GM21367 (cell line): Measurements from ENCODE around the gene MAOB.
"Not testable (repeated sequence)": the region's sequence is repeated elsewhere in the genome, so short reads cannot be mapped to it uniquely, and the experiment has no call there.

Experiments used
- ATAC-seq: cut with Tn5 transposase; IDR thresholded peaks from one replicate; pipeline ENCODE4 v1.9.1; 2021; ENCODE audit not compliant: unreplicated experiment

The MAOB gene

DNA sequence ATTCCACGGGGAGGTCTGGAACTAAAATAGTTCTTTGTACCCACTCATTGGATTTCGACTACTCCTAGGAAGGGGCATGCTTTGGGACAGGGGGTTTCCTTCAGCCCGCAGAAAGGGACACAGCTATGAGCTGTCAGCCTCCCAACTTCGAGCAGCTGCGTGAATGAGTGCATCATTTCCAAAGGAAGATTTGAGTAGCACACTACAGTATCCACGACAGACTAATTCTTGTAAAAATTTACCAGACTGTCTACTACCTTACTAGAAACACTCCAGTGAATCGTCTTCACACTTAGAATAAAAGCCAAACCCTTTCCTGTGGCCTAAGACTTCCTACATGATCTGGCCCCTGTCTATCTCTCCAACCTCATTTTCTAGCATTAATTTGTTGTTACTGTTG lies 124.2 kb downstream of the MAOB start:
- no peak for ATAC-seq

- no peak for ATAC-seq
Measured at GRCh38 chrX:43756076-43756475, 126.2 kb downstream of the MAOB start.

DNA sequence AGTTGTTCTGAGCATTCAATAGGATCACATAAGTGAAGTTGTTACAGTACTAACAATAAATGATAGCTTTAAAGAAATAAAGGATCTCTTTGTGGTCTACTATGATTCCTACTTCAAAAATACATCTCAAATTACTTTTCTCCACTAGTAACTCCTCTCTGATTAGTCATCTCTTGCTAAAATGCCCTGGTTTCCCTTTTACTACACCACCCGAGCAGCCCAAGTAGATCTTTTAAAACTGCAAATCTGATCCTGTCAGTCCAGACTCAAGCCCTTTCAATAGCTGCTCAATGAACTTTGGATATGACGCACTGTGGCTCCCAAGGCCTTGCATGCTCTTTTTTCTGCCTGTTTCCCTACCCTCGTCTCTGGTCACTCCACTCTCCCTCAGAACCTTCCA lies 128.6 kb downstream of the MAOB start:
- ATAC-seq = no peak

GRCh38 chrX:43750248-43750676 lies 132.0 kb downstream of the MAOB start:
- peak; percentile 64 for ATAC-seq

- ATAC-seq = no peak
Measured at GRCh38 chrX:43747476-43747875, 134.8 kb downstream of the MAOB start.

DNA sequence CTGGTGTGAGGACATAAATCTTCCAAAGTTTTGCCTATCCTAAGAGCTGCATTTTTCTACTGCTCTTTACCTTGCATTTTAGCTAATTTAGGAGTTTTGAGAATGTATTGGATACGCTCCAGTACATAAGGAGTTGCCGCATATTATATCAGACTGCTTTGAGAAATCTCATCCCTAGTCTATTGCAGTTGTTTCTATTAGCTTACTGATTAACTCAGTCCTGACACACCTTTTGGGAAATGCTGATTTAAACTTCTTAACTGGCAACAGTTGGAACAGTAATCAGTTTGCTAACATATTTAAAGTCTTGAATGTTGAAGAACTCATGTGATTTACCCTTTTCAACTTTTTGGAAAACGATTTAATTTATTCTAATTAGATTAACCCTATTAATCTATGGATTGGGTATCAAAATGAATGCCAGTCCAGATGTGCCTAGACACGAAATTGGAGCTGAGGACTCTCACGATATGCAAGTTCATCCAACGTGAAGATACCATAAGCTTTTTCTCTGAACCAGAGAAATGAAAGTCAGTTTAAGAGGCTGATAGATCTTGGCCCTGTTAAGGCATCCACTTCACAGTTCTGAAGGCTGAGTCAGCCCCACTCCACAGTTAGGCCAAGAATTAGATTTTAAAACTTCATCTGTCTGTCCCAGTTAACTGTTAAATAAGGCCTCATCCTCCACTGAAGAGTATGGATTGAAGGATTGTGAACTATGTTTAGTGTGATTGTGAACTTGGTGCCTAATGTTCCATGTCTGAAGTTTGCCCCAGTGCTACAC lies 136.1 kb downstream of the MAOB start:
- ATAC-seq = no peak

DNA sequence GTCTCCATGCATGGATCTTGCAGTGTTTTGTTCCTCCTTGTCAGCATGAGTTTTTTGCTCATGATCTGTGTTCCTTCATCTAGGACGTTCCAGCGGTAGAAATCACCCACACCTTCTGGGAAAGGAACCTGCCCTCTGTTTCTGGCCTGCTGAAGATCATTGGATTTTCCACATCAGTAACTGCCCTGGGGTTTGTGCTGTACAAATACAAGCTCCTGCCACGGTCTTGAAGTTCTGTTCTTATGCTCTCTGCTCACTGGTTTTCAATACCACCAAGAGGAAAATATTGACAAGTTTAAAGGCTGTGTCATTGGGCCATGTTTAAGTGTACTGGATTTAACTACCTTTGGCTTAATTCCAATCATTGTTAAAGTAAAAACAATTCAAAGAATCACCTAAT lies 138.0 kb downstream of the MAOB start:
- ATAC-seq = no peak

DNA sequence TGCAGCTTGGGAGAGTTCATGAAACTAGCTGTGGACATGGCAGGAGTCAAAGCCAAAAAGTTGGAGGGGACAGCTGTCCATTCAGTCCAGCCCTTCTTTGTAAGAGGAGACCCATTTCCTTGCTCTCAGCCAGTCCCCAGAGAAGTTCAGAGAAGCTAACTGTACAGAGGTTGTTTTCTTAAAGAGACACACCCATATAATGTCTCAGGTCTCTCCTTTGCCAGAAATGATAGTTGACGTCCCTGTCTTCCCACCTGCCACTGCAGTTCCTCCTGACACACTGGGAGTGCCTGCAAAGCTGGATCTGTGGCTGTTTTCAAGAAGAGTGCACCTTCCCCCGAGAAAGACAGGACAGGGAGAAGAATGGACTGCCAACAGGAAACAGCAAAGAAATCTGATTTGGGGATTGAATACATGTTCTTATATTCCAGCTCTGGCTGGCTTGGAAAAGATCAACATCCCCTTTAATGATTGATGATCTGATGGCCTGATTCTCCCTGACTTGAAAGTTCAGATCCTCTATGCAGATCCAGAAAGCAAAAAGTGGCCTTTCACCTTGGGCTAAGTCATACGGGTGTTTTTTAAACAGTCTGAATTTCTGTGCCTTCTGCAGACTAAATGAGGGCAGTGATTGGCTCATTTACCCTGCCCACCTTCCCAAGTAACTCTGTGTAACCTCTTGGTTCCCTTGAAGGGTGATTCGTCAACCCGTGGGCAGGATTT lies 139.0 kb downstream of the MAOB start:
- ATAC-seq = no peak

DNA sequence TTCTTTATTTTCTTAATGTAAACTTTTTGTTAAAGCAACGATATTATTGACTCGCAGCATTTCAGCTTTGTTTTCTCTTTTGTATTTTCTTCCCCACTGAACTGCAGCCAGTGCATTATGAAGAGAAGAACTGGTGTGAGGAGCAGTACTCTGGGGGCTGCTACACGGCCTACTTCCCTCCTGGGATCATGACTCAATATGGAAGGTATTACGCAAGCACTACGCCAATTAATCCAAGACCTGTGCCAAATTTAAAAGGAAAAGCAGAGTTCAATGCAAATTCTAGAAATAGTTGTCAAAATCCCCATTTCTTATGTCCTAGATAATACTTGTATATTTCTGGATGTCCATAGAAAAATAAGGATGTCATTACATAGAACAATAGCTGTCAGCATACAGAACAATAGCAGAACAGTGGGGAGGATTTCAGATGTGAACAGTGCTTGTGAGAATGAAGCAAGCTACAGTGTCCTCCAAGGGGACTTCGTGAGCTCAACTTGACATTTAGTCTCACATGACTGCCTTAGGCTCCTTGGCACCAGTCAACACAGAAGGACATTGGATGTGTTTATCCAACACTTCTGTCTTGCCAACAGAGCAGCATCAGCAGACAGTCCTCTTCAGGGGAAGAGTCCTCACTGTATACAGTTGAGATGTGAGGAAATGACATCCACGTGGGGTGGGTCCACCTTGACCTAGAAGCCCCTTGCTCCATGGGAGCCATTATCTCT lies 140.2 kb downstream of the MAOB start:
- no peak for ATAC-seq

DNA sequence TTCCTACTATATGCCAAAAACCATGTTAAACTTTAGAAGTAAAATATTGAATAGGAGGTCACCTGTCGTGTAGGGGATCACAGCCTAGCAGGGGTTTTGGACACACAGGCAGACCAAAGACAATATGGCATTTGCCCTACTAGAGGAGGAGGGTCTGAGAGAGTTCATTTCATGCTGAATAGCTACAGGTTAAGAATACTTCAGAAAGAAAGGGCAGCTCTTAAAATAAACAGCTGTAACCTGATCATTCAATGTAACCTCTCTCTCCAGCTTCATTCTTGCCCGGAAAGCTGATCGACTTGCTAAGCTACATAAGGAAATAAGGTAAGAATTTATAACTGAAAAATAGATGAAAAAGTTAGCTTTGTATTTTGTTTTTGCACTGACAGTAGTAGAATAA lies 146.3 kb downstream of the MAOB start:
- no peak for ATAC-seq

- no peak for ATAC-seq
Measured at GRCh38 chrX:43735534-43735933, 146.7 kb downstream of the MAOB start.

GRCh38 chrX:43734444-43734843 lies 147.8 kb downstream of the MAOB start:
- no peak for ATAC-seq

- no peak for ATAC-seq
Measured at GRCh38 chrX:43733699-43734098, 148.6 kb downstream of the MAOB start.

DNA sequence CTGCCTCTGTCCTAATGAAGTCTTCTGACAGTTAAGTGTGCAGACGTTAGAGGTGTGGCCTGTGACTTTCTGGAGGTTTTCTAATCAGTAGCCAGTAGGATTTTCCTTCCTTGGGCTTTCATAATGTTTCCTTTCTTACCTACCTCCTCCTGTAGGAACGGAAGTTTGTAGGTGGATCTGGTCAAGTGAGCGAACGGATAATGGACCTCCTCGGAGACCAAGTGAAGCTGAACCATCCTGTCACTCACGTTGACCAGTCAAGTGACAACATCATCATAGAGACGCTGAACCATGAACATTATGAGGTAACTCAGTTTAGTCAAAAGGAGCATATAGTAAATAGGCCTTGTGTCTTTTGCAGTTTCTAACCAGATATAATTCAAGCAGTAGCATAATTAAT lies 151.2 kb downstream of the MAOB start:
- ATAC-seq = no peak

- ATAC-seq = no peak
Measured at GRCh38 chrX:43728966-43729365, 153.3 kb downstream of the MAOB start.

DNA sequence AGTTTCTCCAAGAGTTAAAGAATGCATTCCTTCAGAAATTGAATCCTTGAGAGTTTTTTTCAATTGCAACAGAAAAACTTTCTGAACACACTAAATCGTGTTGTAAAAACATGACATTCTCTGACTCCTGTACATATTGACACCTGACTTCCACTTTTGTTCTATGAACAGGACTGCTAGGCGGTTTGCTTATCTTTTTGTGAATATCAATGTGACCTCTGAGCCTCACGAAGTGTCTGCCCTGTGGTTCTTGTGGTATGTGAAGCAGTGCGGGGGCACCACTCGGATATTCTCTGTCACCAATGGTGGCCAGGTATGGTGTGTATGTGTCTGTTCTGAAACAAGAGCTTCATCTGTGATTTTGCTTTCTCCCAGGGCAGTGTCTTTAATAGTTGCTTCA lies 154.2 kb downstream of the MAOB start:
- ATAC-seq = no peak

DNA sequence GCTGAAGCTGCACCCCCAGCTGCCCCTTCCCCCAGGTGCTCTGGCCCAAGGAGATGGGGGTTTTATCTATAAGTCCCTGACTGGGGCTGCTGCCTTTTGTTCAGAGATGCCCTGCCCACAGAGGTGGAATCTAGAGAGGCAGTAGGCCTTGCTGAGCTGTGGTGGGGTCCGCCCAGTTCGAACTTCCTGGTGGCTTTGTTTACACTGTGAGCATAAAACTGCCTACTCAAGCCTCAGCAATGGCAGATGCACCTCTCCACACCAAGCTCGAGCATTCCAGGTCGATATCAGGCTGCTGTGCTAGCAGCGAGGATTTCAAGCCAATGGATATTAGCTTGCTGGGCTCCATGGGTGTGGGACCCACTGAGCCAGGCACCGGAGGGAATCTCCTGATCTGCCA lies 155.0 kb downstream of the MAOB start:
- ATAC-seq = not testable (repeated sequence)

DNA sequence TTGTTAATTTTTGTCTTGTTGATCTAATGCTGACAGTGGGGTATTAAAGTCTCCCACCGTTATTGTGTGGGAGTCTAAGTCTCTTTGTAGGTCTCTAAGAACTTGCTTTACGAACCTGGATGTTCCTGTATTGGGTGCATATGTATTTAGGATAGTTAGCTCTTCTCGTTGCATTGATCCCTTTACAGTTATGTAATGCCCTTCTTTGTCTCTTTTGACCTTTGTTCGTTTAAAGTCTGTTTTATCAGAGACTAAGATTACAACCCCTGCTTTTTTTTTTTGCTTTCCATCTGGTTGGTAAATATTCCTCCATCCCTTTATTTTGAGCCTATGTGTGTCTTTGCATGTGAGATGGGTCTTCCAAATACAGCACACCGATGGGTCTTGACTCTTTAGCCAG lies 157.0 kb downstream of the MAOB start:
- ATAC-seq = not testable (repeated sequence)

DNA sequence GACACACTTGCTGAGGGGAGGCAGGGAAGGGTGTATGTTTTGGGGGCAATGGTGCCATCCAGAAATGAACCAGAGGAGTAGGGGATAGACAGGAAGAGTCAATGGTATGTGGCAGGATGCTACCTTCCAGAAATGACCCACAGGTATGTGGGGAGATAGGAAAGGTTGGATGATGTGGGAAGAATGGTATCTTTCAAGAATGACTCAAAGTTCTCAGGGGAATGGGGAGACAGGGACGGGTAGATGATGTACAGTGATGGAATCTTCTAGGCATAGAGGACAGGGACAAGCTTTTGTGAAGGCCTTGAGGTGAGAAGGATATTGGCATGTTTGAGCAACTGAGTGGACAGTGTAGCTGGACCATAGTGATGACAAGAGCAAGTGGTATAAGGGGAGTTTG lies 161.3 kb downstream of the MAOB start:
- ATAC-seq = no peak

- ATAC-seq = no peak
Measured at GRCh38 chrX:43720082-43720481, 162.2 kb downstream of the MAOB start.

DNA sequence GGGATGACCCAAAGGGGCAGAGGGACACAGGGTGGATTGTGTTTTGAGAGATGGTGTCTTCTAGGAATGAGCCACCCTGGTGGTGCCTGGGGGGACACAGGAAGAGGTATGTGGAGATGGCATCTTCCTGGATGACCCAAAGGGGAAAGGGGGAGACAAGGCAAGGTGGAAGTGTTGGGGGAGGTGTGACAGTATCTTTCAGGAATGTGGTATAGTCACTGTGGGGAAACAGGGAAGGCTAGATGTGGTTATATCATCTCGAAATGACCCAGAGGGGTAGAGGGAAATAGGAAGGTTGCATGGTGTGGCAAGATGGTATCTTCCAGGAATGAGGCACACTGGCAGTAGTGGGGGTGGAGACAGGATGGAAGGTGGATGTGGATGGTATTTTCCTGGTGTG lies 163.3 kb downstream of the MAOB start:
- ATAC-seq = no peak

DNA sequence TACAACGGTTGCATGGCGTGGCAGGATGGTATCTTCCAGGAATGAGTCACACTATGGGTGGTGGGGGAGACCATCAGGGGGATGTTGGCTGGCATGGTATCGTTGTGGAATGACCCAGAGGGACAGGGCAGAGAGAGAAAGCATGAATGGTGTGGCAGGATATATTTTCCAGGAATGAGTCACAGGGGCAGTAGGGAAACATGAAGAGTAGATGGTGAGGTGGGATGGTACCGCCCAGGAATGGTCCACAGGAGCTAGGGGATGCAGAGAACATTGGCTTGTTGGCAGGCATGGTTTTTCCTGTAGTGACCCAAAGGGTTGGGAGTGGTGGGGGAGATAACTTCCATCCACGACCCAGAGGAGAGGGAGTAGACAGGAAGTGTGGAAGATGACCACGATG lies 163.7 kb downstream of the MAOB start:
- no peak for ATAC-seq
